HG03457 (cell line): ENCODE results near the gene TUBAL3.
"Not testable (repeated sequence)": the region's sequence is repeated elsewhere in the genome, so short reads cannot be mapped to it uniquely, and the experiment has no call there.

Experiments
- ATAC-seq: cut with Tn5 transposase; IDR thresholded peaks from one replicate; pipeline ENCODE4 v1.9.1; 2021; ENCODE audit warnings: moderate number of reproducible peaks; ENCODE audit not compliant: unreplicated experiment

TUBAL3 gene

GRCh38 chr10:5424751-5425150, 20.1 kb upstream of the TUBAL3 start:
- no peak for ATAC-seq

GRCh38 chr10:5423771-5424170, 19.1 kb upstream of the TUBAL3 start:
- no peak for ATAC-seq

GRCh38 chr10:5419466-5420094, 15.0 kb upstream of the TUBAL3 start:
- ATAC-seq = no peak

- no peak for ATAC-seq
Measured at GRCh38 chr10:5418584-5418983, 14.0 kb upstream of the TUBAL3 start.

GRCh38 chr10:5416981-5417380, 12.4 kb upstream of the TUBAL3 start:
- no peak for ATAC-seq

- no peak for ATAC-seq
Measured at GRCh38 chr10:5413012-5413938, 8.6 kb upstream of the TUBAL3 start.

GRCh38 chr10:5412277-5412941, 7.8 kb upstream of the TUBAL3 start, which contains the start of gene NET1:
Gene NET1 (plus strand): TSS chr10:5412557. CDS start chr10:5412693, 136 bp downstream.
- peak; percentile 91 for ATAC-seq

GRCh38 chr10:5411941-5412276, 7.3 kb upstream of the TUBAL3 start:
- ATAC-seq = no peak

- ATAC-seq = not testable (repeated sequence)
Measured at GRCh38 chr10:5410787-5411186, 6.2 kb upstream of the TUBAL3 start.

- no peak for ATAC-seq
Measured at GRCh38 chr10:5406918-5407317, 2.3 kb upstream of the TUBAL3 start.

GRCh38 chr10:5402798-5403197, 1.8 kb downstream of the TUBAL3 start:
- ATAC-seq = no peak

GRCh38 chr10:5400468-5401240, 4.0 kb downstream of the TUBAL3 start:
- ATAC-seq = no peak

GRCh38 chr10:5399332-5399731, 5.3 kb downstream of the TUBAL3 start:
- ATAC-seq = no peak

- no peak for ATAC-seq
Measured at GRCh38 chr10:5396556-5397300, 7.9 kb downstream of the TUBAL3 start.

- ATAC-seq = no peak
Measured at GRCh38 chr10:5395168-5395567, 9.5 kb downstream of the TUBAL3 start.

GRCh38 chr10:5393529-5393928, 11.1 kb downstream of the TUBAL3 start:
- ATAC-seq = no peak

GRCh38 chr10:5391790-5392189, 12.8 kb downstream of the TUBAL3 start:
- no peak for ATAC-seq

GRCh38 chr10:5390607-5391205, 13.9 kb downstream of the TUBAL3 start:
- ATAC-seq = no peak

- no peak for ATAC-seq
Measured at GRCh38 chr10:5387169-5387568, 17.5 kb downstream of the TUBAL3 start.

GRCh38 chr10:5385224-5385623, 19.4 kb downstream of the TUBAL3 start:
- no peak for ATAC-seq
